WTC11 (cell line): ENCODE data around the gene NINL. TPM values are rescaled to one million over a fixed set of nuclear protein-coding genes. Genes with fewer than 3 reads are reported as not detected.

Experiments used
- ATF3 ChIP-seq: sonication (generic); formaldehyde crosslinking; conservative IDR thresholded peaks from 2 replicates; pipeline ENCODE4 v1.8.1; 2022; ENCODE audit warnings: mild to moderate bottlenecking, missing genetic modification reagents
- CBFB ChIP-seq: sonication (generic); formaldehyde crosslinking; IDR thresholded peaks from 2 replicates; pipeline ENCODE4 v1.8.1; 2022; ENCODE audit warnings: mild to moderate bottlenecking, low read depth, missing genetic modification reagents
- ETV6 ChIP-seq: sonication (generic); formaldehyde crosslinking; IDR thresholded peaks from 2 replicates; pipeline ENCODE4 v1.8.1; 2022; ENCODE audit warnings: mild to moderate bottlenecking, missing genetic modification reagents
- FOXP1 ChIP-seq: sonication (generic); formaldehyde crosslinking; IDR thresholded peaks from 2 replicates; pipeline ENCODE4 v1.8.0; 2022; ENCODE audit warnings: missing genetic modification reagents, mild to moderate bottlenecking, moderate library complexity, borderline replicate concordance
- GTF2I ChIP-seq: fragments of 250-450 bp; sonication (Bioruptor Pico); conservative IDR thresholded peaks from 2 replicates; pipeline ENCODE4 v1.4.0; 2021; ENCODE audit warnings: mild to moderate bottlenecking
- KAT7 ChIP-seq: sonication (generic); formaldehyde crosslinking; IDR thresholded peaks from 2 replicates; pipeline ENCODE4 v1.8.1; 2023; ENCODE audit warnings: missing genetic modification reagents, mild to moderate bottlenecking, borderline replicate concordance
- MLX ChIP-seq: sonication (generic); formaldehyde crosslinking; IDR thresholded peaks from 2 replicates; pipeline ENCODE4 v1.8.1; 2023; ENCODE audit warnings: mild to moderate bottlenecking, missing genetic modification reagents, moderate library complexity
- MYBL2 ChIP-seq: sonication (generic); formaldehyde crosslinking; IDR thresholded peaks from 2 replicates; pipeline ENCODE4 v1.8.1; 2023; ENCODE audit warnings: mild to moderate bottlenecking, moderate library complexity, missing genetic modification reagents
- NFYB ChIP-seq: sonication (generic); formaldehyde crosslinking; conservative IDR thresholded peaks from 2 replicates; pipeline ENCODE4 v1.8.0; 2022; ENCODE audit warnings: low read depth, missing genetic modification reagents
- SP1 ChIP-seq: sonication (generic); formaldehyde crosslinking; conservative IDR thresholded peaks from 2 replicates; pipeline ENCODE4 v1.8.1; 2022; ENCODE audit warnings: missing genetic modification reagents
- ZBTB21 ChIP-seq: sonication (generic); formaldehyde crosslinking; IDR thresholded peaks from 2 replicates; pipeline ENCODE4 v1.8.1; 2023; ENCODE audit warnings: mild to moderate bottlenecking, missing genetic modification reagents, borderline replicate concordance
- ZNF263 ChIP-seq: sonication (generic); formaldehyde crosslinking; IDR thresholded peaks from 2 replicates; pipeline ENCODE4 v1.8.1; 2022; ENCODE audit warnings: low read depth, mild to moderate bottlenecking, moderate library complexity, missing genetic modification reagents
- ZNF512 ChIP-seq: sonication (generic); formaldehyde crosslinking; IDR thresholded peaks from 2 replicates; pipeline ENCODE4 v1.8.1; 2022; ENCODE audit warnings: missing genetic modification reagents, borderline replicate concordance
- total RNA-seq: library from RNA; stranded (reverse); gene quantifications from 3 replicates; pipeline ENCODE4 v1.2.3, GENCODE V29; 2021
- TF ChIP-seq, protein P1 (sequence below): sonication (generic); formaldehyde crosslinking; IDR thresholded peaks from 2 replicates; pipeline ENCODE4 v1.8.0; 2023; ENCODE audit warnings: missing genetic modification reagents
- TF ChIP-seq, protein P2 (sequence below): sonication (generic); formaldehyde crosslinking; IDR thresholded peaks from 2 replicates; pipeline ENCODE4 v1.8.1; 2023; ENCODE audit warnings: mild to moderate bottlenecking, missing genetic modification reagents, moderate library complexity
- TF ChIP-seq, protein P3 (sequence below): sonication (generic); formaldehyde crosslinking; IDR thresholded peaks from 2 replicates; pipeline ENCODE4 v1.8.0; 2022; ENCODE audit warnings: missing genetic modification reagents

NINL gene
- total RNA-seq, 1 experiment from 2014 or later: 36.0 TPM

DNA sequence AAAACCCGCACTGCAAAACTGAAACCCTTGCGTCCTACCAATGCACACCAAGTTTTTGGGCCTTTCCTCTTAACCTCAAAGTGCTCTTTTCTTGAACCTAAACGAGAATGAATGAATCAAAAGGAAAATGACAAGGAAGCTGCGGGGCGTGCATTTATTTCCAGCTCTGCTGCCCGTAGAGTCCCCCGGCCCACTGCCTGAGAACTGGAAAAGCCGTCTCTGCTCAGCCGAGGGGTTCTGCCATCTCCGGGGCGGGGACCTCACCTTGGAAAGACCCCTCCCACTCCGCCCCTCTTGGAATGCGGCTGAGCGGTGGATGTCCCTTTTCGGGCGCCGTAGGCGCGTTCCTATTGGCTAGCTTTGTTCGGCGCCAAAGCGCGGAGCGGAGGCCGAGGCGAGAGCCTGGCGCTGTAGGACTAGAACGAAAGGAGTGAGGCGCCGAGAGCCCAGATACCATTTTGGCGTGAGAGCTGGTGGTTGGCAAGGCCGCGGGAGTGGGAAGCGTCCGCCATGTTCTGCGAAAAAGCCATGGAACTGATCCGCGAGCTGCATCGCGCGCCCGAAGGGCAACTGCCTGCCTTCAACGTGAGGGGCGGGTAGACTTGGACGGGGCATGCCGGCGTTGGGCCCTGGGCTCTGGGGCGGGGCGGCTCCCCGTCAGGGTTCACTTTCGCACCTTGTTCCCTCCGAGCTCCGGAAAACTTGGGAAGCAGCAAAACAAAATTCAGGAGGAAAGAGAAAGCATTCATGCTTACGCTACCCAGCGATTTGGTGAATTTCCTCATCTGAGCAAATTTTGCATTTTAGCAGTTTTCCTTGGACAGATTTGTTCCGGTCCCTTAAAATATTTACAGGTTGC lies 177.8 kb downstream of the NINL start, which contains the start of gene GINS1 (continued):
- TF ChIP-seq MLX (CRISPR knock-in tag): no peak
- TF ChIP-seq GTF2I (CRISPR knock-in tag): no peak
- TF ChIP-seq ETV6 (CRISPR knock-in tag): peak; percentile 80; the same call in 1 of the 2 replicates
- peak; percentile 68 for TF ChIP-seq NFYB (CRISPR knock-in tag)
- TF ChIP-seq ZBTB21 (CRISPR knock-in tag): peak; percentile 91
- TF ChIP-seq, protein P1, sequence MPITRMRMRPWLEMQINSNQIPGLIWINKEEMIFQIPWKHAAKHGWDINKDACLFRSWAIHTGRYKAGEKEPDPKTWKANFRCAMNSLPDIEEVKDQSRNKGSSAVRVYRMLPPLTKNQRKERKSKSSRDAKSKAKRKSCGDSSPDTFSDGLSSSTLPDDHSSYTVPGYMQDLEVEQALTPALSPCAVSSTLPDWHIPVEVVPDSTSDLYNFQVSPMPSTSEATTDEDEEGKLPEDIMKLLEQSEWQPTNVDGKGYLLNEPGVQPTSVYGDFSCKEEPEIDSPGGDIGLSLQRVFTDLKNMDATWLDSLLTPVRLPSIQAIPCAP: no peak
- no peak for TF ChIP-seq ZNF263 (CRISPR knock-in tag)
- peak; percentile 50; the same call in 1 of the 2 replicates for TF ChIP-seq KAT7
- peak; percentile 89; the same call in 1 of the 2 replicates for TF ChIP-seq MYBL2 (CRISPR knock-in tag)
- TF ChIP-seq ZNF512: no peak
- 0 out of 2 replicates have a peak, but pooled peaks have one; percentile 88 for TF ChIP-seq CBFB (CRISPR knock-in tag)
- TF ChIP-seq FOXP1: peak; percentile 77; the same call in 1 of the 2 replicates
- TF ChIP-seq SP1 (CRISPR knock-in tag): peak; percentile 95
- TF ChIP-seq ATF3 (CRISPR knock-in tag): no peak
- TF ChIP-seq, protein P2, sequence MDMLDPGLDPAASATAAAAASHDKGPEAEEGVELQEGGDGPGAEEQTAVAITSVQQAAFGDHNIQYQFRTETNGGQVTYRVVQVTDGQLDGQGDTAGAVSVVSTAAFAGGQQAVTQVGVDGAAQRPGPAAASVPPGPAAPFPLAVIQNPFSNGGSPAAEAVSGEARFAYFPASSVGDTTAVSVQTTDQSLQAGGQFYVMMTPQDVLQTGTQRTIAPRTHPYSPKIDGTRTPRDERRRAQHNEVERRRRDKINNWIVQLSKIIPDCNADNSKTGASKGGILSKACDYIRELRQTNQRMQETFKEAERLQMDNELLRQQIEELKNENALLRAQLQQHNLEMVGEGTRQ (CRISPR knock-in tag): peak; percentile 47; the same call in 1 of the 2 replicates
- TF ChIP-seq, protein P3, sequence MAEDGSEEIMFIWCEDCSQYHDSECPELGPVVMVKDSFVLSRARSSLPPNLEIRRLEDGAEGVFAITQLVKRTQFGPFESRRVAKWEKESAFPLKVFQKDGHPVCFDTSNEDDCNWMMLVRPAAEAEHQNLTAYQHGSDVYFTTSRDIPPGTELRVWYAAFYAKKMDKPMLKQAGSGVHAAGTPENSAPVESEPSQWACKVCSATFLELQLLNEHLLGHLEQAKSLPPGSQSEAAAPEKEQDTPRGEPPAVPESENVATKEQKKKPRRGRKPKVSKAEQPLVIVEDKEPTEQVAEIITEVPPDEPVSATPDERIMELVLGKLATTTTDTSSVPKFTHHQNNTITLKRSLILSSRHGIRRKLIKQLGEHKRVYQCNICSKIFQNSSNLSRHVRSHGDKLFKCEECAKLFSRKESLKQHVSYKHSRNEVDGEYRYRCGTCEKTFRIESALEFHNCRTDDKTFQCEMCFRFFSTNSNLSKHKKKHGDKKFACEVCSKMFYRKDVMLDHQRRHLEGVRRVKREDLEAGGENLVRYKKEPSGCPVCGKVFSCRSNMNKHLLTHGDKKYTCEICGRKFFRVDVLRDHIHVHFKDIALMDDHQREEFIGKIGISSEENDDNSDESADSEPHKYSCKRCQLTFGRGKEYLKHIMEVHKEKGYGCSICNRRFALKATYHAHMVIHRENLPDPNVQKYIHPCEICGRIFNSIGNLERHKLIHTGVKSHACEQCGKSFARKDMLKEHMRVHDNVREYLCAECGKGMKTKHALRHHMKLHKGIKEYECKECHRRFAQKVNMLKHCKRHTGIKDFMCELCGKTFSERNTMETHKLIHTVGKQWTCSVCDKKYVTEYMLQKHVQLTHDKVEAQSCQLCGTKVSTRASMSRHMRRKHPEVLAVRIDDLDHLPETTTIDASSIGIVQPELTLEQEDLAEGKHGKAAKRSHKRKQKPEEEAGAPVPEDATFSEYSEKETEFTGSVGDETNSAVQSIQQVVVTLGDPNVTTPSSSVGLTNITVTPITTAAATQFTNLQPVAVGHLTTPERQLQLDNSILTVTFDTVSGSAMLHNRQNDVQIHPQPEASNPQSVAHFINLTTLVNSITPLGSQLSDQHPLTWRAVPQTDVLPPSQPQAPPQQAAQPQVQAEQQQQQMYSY (CRISPR knock-in tag): peak; percentile 57

Other genes starting within 250 kb of the NINL start
- 63.1 to 68.7 TPM (median 68.2 TPM) in 3 replicates for gene ABHD12, start 194.7 kb downstream of the NINL start, total RNA-seq
- 69.8 to 71.6 TPM (median 70.4 TPM) in 3 replicates for gene GINS1, start 177.9 kb downstream of the NINL start, total RNA-seq
- gene NANP, start 38.5 kb upstream of the NINL start, total RNA-seq: 4.2 to 5.1 TPM (median 4.8 TPM) in 3 replicates
- 6.9 to 8.7 TPM (median 8.2 TPM) in 3 replicates for gene ZNF337, start 111.3 kb upstream of the NINL start, total RNA-seq